GM12873 (cell line): ENCODE data around the gene CYP24A1.

ENCODE experiments used
- TF ChIP-seq, protein P1 (sequence below): IDR thresholded peaks from 2 replicates; pipeline ENCODE4 v1.5.1; 2012; ENCODE audit warnings: low read depth, mild to moderate bottlenecking, moderate library complexity, low read length, control low read depth; ENCODE audit not compliant: insufficient read depth; ENCODE audit errors: missing control alignments

CYP24A1 gene

DNA sequence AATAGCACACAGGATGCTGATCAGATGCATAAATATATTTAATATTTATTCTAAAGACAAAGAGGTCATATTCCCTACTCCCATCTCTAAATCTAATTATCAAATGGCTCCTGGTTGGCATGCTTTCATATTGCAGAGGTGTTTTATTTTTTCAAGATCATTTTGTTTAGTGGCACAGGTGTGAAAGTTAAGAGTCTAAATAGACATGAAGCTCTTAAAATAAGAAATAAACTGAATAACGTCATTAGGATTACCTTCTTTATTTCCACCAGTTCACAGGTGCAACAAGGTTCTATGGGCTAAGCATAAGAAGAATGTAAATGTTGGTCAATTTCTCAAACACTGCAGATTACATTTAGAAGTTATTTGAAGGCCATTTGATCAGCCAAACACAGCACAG lies 7.1 kb upstream of the CYP24A1 start:
- TF ChIP-seq, protein P1, sequence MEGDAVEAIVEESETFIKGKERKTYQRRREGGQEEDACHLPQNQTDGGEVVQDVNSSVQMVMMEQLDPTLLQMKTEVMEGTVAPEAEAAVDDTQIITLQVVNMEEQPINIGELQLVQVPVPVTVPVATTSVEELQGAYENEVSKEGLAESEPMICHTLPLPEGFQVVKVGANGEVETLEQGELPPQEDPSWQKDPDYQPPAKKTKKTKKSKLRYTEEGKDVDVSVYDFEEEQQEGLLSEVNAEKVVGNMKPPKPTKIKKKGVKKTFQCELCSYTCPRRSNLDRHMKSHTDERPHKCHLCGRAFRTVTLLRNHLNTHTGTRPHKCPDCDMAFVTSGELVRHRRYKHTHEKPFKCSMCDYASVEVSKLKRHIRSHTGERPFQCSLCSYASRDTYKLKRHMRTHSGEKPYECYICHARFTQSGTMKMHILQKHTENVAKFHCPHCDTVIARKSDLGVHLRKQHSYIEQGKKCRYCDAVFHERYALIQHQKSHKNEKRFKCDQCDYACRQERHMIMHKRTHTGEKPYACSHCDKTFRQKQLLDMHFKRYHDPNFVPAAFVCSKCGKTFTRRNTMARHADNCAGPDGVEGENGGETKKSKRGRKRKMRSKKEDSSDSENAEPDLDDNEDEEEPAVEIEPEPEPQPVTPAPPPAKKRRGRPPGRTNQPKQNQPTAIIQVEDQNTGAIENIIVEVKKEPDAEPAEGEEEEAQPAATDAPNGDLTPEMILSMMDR, result no peak

DNA sequence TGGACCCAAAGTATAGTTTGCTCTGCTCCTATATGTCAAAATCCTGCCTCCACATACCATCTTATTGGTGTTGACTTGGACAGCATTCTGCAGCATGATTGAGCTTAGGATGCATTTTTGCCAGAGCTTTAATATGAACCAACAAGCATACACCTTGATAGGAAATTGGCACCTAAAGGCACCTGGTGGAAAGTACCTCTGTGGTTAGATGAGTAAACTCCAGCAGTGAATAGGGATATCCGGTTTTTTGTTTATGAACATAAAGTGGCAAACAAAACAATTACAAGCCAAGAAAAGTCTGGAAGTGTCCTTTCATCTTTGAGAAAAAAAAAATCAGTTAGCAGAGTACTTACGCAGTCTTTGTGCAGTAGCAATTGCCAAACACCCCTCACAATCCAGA lies 6.2 kb upstream of the CYP24A1 start:
- TF ChIP-seq, protein P1, result no peak

DNA sequence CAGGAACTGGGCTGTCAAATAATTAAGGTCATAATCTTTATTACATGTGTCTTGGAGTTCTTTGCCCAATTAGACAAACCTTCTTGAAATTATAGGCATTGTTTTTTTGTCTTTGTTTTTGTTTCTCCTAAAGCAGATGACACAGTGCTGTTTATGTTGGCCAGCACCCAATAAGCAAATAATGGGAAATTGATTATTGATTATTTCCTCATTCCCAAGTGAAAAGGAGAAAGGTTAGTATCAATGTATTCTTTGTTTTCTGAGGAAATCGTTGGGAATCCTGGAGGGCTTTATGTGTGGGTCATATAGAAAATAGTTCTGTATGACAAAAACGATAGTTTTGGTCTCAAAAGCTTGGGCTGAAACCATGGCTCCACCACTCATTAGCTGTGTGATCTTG lies 4.5 kb upstream of the CYP24A1 start:
- TF ChIP-seq, protein P1, result no peak

DNA sequence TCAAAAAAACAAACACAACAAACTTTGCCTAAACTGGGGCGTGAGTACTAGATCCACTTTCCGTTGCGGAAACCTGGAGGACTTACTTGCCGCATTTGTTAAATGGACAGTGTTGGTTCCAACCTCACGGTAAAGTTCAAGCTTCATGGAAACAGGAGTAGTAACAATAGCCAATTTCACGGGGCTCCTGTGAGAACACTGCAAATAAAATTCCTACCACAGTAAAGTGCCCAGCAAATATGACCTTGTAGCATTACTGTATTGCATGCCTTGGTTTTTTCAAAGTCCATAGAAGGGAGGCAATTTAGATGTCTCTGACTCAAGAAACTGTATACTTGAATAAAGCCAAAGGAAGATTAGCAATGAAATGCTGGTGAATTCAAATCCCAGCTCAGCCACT lies 3.6 kb upstream of the CYP24A1 start:
- TF ChIP-seq, protein P1, result no peak

DNA sequence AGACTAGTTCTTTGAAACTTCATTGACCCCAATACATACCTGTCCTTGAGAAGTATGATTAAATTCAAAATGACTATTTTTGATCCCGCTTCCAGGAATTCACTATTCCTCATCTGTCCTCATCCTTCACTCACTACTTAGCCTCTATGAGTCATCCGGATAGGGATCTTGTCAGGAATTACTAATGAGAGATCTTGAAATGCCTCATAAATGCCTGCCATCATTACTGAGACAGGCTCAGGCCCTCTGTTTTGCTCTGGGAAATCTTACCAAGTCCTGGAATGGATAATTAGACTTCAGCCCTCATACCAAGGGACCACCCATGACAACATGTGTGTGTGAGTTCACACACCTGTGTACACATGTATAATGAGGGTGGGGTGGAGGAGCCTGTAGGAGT lies 2.8 kb upstream of the CYP24A1 start:
- TF ChIP-seq, protein P1, result no peak

DNA sequence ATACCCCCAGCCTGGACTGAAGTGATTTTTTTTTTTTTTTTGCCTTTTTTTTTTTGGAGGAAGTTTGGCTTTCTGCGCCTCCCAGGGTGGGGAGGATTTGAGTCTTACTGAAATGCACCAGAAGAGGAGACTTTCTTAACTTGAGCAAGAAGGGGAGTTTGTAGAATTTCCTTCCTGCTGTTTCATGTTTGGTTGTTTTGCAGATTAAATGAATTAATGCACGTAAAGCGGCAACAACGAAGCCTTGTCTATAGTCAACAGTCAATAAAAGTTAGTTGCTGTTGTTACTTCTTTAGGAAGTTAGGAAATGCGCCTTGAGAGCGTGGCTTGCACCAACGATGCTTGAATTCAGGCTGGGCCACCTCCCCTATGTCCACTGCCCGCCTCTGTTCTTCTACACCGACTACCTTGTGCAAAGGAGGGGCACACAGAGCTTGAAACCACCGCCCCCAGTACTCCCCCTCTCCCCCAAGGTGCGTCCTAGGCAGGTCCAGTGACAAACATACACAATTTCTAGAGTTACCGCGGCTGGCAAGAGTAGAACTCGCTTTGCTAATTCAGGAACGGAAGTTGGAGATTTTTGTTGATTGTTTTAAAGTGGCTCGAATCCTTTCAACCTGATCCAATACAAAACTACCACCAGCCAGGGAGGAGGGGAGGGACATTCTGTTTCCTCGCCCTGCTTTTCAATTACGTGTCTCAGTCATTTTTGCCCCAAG lies 830 bp upstream of the CYP24A1 start:
- TF ChIP-seq, protein P1, result no peak

DNA sequence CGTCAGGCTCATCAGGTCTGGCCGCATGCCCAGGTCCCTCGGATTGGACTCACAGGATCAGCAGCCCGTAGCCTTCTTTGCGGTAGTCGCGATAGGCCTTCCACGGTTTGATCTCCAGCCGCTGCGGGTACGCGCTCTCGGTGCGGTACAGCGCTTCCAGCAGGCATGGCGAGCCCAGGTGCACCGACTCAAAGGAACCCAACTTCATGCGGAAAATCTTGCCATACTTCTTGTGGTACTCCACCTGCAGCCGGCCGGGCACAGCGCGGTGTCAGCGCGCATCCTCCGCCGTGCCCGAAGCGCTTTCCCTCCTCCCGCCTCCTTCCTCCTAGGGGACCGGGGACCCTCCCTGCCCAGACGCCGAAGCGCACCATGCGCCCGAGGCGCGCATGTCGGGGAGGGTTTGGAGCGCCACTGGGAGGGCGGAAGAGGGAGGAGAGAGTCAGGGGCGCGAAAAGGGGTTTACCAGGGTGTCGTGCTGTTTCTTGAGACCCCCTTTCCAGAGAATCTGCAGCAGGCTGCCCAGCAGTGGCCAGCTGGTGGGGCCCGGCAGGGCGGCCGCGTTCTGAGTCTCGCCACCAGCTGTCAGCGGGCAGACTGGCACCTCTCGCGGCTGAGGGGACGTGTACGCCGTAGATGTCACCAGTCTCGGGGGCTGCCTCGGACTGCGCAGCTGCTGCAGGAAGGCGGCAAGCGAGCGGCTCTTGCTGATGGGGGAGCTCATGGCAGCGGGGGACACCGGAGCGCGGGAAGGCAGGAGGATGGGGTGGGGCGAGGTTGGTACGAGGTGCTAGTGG lies 732 bp downstream of the CYP24A1 start:
- TF ChIP-seq, protein P1, result no peak
